Measurements from ENCODE around the gene C1orf21.

C1orf21 gene

GRCh38 chr1:184535191-184535970 lies 148.6 kb downstream of the C1orf21 start:
- TF ChIP-seq CTCF (IDR thresholded peaks at IDR 0.05; ENCODE audit: extremely low read depth, insufficient read depth, missing control alignments): no peak
- DNase-seq (ENCODE audit: low spot score): no peak
- in situ Hi-C loops (cut with MboI; ENCODE audit: low pct_unique_long_range_greater_than_20kb, low sequenced_read_pairs, unreplicated experiment): no loop called here

GRCh38 chr1:184536246-184536985 lies 149.6 kb downstream of the C1orf21 start:
- in situ Hi-C loops (cut with MboI; ENCODE audit: low pct_unique_long_range_greater_than_20kb, low sequenced_read_pairs, unreplicated experiment): no loop called here
- TF ChIP-seq CTCF (IDR thresholded peaks at IDR 0.05; ENCODE audit: extremely low read depth, insufficient read depth, missing control alignments): no peak
- no peak for DNase-seq (ENCODE audit: low spot score)

- TF ChIP-seq CTCF (IDR thresholded peaks at IDR 0.05; ENCODE audit: extremely low read depth, insufficient read depth, missing control alignments): no peak
- in situ Hi-C loops (cut with MboI; ENCODE audit: low pct_unique_long_range_greater_than_20kb, low sequenced_read_pairs, unreplicated experiment): no loop called here
- no peak for DNase-seq (ENCODE audit: low spot score)
These were observed 152.8 kb downstream of the C1orf21 start for GRCh38 chr1:184539580-184539979.

GRCh38 chr1:184541537-184542152 lies 154.8 kb downstream of the C1orf21 start:
- in situ Hi-C loops (cut with MboI; ENCODE audit: low pct_unique_long_range_greater_than_20kb, low sequenced_read_pairs, unreplicated experiment): no loop called here
- DNase-seq (ENCODE audit: low spot score): no peak
- TF ChIP-seq CTCF (IDR thresholded peaks at IDR 0.05; ENCODE audit: extremely low read depth, insufficient read depth, missing control alignments): no peak

- no peak for TF ChIP-seq CTCF (IDR thresholded peaks at IDR 0.05; ENCODE audit: extremely low read depth, insufficient read depth, missing control alignments)
- DNase-seq (ENCODE audit: low spot score): no peak
- in situ Hi-C loops (cut with MboI; ENCODE audit: low pct_unique_long_range_greater_than_20kb, low sequenced_read_pairs, unreplicated experiment): no loop called here
These were observed 155.5 kb downstream of the C1orf21 start for GRCh38 chr1:184542291-184542690.

- no peak for DNase-seq (ENCODE audit: low spot score)
- in situ Hi-C loops (cut with MboI; ENCODE audit: low pct_unique_long_range_greater_than_20kb, low sequenced_read_pairs, unreplicated experiment): no loop called here
- TF ChIP-seq CTCF (IDR thresholded peaks at IDR 0.05; ENCODE audit: extremely low read depth, insufficient read depth, missing control alignments): no peak
These were observed 158.8 kb downstream of the C1orf21 start for GRCh38 chr1:184545601-184546000.
